Posterior vena cava (tissue), 2 donors: ENCODE results near the gene BABAM1. TPM values are rescaled to one million over a fixed set of nuclear protein-coding genes. Genes with fewer than 3 reads are reported as not detected.

Source experiments
- DNase-seq: peaks from one replicate; pipeline ENCODE4 v3.0.0-alpha.2; 2020; ENCODE audit warnings: low spot score
- intact Hi-C, 2 donors: fragments of 100-400 bp; cut with DNase I; formaldehyde crosslinking; loops; one replicate each; pipeline versions ENCODE4 v1.14.1 to v1.14.2; 2022 to 2023
- long read RNA-seq, 2 donors: library from polyadenylated mRNA; unstranded; transcript quantifications; one replicate each; pipeline ENCODE4 v2.0.0, GENCODE V29; 2020 to 2021
- total RNA-seq, 2 donors: library from RNA; stranded (reverse); fragmentation: NEBNext Ultra II Directional; extraction: Animal tissue kit (Norgen Biotek cat#: 25700); gene quantifications; one replicate each; pipeline ENCODE4 v1.2.1, GENCODE V29; 2021
- donor health status: DM: yes; HTN: yes; CAD: no.
- donor health status: DM: yes; HTN: yes; CAD: no.

The BABAM1 gene
- total RNA-seq, result 10 to 100 TPM; 62.9 to 64.6 TPM
- long read RNA-seq, donor 1, transcript BABAM1-208 (9 exons, 1,470 nt), result major isoform, 18 of 29 reads
- long read RNA-seq, donor 1, partial matches to known transcripts, result 3 of 29 reads
- long read RNA-seq, donor 1, other reads (novel, unspliced or antisense), result 3 of 29 reads
- long read RNA-seq, donor 2, transcript BABAM1-208 (9 exons, 1,470 nt), result major isoform, 168 of 273 reads
- long read RNA-seq, donor 2, transcript BABAM1-213 (9 exons, 1,366 nt), result minor isoform, 11 of 273 reads
- long read RNA-seq, donor 2, transcript BABAM1-201 (9 exons, 1,472 nt), result minor isoform, 51 of 273 reads
- long read RNA-seq, donor 2, partial matches to known transcripts, result 7 of 273 reads
- long read RNA-seq, donor 2, other reads (novel, unspliced or antisense), result 34 of 273 reads

- DNase-seq, result peak; percentile 97
- intact Hi-C loops, result no loop called here
Observed at GRCh38 chr19:17266975-17267788, at the start of gene BABAM1. Gene BABAM1, plus strand, starts transcription at chr19:17267443. Its CDS starts 1,364 bp downstream, at chr19:17268807.

DNA sequence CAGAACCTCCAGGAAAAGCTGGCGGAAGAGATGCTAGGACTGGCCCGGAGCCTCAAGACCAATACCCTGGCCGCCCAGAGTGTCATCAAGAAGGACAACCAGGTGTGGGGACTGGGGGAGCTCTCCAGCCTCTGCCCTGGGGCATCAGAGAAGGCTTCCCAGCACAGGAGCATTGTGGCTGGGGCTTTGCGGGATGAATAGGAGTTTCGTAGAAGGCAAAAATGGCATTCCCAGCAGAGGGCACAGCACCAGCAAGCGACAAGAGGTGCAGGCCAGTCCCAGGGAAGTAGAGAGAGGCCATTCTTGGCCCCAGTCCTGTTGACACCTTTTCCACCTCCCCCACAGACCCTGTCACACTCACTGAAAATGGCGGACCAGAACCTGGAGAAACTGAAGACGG, 48.0 kb upstream of the BABAM1 start:
- DNase-seq, result no peak
- intact Hi-C loops, result no loop called here

GRCh38 chr19:17220207-17220758, 47.0 kb upstream of the BABAM1 start:
- intact Hi-C loops, result loop anchor here in 1 of 2 donors (5.0 kb wide), 1 partner anchor 153 kb away; no protein-coding TSS in a partner anchor
- DNase-seq, result peak; percentile 88

DNA sequence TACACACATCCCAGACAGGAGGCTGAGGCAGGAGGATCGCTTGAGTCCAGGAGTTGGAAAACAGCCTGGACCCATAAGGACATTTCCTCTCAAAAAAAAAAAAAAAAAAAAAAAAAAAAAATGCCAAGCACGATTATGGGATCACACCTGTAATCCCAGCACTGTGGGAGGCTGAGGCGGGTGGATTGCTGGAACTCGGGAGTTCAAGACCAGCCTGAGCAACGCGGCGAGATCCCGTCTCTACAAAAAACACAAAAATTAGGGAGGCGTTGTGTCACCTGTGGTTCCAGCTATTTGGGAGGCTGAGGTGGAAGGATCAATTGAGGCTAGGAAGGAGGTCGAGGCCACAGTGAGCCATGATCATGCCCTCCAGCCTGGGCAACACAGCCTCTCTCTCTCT, 42.2 kb upstream of the BABAM1 start:
- DNase-seq, result no peak
- intact Hi-C loops, result no loop called here

DNA sequence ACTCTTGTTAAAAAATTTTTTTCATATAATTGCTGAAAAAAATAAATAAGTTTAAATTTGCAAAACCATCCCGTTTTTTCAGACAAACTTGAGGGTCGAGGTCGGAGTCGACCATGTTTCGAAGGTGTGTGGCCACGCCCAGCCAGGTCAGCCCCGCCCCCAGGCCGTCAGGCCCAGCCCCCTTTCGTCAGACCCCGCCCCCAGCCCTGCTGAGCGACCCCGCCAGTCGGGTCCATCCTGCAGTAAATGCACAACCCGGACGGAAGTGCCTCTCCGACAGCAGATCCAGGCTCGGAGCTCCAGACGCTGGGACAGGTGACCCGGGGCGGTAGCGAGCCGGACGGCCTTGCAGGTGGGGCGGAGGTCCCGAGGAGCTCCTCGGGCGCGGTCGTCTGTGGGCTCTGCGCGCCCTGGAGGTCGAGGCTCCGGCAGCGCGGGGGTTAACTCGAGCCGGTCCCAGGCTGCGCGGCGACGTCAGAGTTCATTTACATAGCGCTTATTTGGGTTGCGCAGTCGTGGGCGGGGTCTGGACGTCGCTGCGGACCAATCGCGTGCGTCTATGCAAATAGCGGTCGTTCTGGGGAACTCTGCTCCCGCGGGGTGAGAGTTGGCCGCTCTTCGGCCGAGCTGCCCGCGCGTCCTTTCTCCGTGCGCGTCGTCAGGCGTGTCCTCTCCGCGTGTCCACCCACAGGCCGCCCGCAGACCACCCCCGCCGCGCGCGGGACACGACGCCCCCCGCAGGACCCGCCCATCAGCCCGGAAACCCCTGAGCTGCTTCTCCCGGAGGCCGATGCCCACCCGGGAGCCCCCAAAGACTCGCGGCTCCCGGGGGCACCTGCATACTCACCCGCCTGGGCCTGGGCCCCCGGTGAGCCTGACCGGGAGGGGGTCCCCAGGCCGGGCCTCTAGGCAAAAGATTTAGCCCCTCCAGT, 41.0 kb upstream of the BABAM1 start, which contains the start of gene OCEL1:
OCEL1 (plus strand) TSS at position 225 of the 932 bp plus-strand sequence; CDS start at position 247, 22 bp downstream.
- DNase-seq, result peak; percentile 100
- intact Hi-C loops, result no loop called here

GRCh38 chr19:17227798-17228367, 39.4 kb upstream of the BABAM1 start:
- no peak for DNase-seq
- intact Hi-C loops, result no loop called here

GRCh38 chr19:17229890-17230289, 37.4 kb upstream of the BABAM1 start:
- no peak for DNase-seq
- intact Hi-C loops, result no loop called here

- intact Hi-C loops, result no loop called here
- peak; percentile 79 for DNase-seq
Observed at GRCh38 chr19:17232258-17232657, 35.0 kb upstream of the BABAM1 start.

- intact Hi-C loops, result loop anchor here in 1 of 2 donors (1.0 kb wide), 1 partner anchor 23 kb away; no protein-coding TSS in a partner anchor
- DNase-seq, result peak; percentile 87
Observed at GRCh38 chr19:17234911-17235299, 32.3 kb upstream of the BABAM1 start.

DNA sequence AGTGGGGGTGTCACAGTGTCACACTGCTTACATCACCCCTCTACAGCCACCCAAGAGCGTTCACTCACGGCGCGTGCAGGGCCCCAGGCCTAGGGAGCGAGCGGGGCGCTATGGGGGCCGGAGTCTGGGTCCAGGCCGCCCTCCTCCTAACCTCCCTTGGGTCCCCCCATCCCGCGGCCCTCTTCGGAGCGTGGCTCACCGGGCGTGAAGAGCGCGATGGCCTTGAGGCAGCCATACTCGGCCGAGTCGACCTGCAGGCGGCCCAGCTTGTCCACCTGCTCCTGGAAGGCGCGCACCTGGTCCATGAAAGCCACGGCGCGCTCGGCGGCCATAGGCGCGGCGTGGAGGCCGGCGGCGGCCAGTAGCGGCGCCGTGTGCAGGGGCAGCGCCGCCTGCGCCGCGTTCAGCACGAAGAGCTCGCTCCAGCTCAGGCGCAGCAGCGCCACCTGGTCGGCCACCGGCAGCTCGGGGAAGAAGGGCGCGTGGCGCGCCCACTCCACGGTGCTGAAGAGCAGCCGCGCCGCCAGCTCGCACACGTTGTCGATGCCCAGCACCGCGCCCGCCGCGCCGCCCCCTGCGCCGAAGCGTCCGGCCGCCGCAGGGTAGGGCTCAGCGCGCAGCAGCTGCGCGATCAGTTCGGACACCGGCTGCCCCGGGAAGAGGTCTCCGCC, 31.8 kb upstream of the BABAM1 start:
- DNase-seq, result peak; percentile 92
- intact Hi-C loops, result no loop called here

DNA sequence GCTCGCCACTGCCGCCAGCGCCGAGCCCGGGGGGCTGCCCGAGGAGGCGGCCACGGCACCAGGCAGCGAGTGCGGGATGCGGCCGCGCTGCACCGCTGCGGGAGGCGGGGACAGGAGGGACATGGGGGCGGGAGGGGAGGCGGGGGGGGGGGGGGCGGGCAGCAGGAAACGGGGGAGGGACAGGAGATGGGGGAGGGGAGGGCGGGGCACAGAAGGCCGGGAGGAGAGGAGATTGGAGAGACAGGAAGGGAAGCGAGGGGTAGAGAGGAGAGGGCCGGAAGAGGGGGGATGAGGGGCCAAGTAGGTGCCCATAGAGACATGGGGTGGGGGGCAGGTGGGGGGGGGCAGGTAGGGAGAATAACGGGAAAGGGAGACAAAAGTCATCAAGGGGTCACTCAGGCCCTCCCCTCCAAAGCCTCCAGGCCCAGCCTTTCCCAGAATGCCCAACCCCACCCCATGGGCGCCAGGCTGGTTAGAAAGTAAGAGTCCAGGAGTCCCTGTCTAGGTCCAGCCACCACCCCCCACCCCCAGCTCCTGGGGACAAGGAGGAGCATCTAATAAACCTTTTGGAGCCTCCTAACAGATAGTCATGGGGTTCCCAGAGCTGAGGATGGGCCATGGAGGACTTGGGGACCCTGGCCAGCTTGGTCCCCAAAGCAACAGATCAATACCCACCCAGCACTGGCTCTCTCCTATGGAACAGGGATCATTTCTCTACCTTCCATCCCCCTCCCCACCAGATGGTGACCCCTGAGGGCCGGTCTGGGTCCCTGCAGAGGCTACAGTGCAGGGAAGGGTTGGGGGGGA, 31.1 kb upstream of the BABAM1 start:
- intact Hi-C loops, result no loop called here
- DNase-seq, result no peak

DNA sequence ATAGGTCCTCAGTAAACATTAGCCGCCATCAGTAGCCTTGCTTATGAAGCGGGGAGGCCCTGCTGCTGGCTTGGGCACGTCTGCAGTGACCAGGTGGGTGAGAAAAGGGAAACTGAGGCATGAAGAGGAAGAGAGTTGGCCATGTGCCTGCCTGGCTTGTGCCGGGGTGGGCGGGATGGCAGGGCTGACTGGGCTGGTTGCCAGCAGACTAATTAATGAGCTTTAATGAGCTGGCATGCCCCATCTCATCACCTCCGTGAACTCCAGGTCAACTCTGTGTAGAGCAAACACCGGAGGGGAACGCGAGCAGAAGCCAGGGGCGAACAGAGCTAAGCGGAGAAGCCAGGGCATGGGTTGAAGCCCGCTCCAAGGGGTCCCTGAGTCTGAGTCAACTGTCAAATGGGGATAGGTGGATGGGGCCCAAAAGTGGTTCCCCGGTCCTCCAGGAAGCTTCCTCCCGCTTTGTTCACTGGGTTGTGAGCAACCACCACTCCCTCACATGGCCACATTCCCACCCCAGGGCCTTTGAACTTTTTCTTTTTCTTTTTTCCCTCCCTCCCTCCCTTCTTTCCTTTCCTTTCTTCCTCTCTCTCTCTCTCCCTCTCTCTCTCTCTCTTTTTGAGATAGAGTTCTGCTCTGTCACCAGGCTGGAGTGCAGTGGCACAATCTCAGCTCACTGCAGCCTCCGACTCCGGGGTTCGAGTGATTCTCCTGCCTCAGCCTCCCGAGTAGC, 30.3 kb upstream of the BABAM1 start:
- intact Hi-C loops, result no loop called here
- no peak for DNase-seq

GRCh38 chr19:17237747-17238706, 29.2 kb upstream of the BABAM1 start:
- intact Hi-C loops, result no loop called here
- DNase-seq, result no peak

GRCh38 chr19:17240062-17240752, 27.0 kb upstream of the BABAM1 start:
- intact Hi-C loops, result no loop called here
- DNase-seq, result peak; percentile 75

DNA sequence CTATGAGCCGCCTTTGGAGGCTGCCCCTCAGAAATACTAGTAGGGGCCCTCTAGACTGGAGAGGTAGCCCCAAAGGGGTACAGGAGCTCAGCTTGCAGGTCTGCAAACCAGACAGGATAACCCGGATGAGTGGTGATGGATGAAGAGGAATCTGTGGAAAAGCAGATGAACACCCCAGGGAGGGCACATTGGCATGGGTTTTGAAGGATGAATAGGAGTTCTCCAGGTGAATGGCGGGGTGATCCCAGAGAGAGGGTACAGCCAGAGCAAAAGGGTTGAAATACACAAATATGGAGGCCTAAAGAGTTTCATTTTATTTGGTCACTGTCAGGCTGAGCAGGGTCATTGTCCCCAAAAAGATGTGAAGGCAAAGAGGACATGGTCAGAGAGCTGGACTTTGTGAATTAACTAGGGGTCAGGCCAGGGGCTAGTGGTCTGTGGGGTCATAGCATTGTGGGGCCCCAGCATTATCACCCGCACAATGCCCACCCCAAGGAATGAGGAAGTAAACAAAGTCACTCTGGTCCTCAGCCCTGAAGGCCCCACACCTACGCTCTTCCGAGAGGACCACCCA, 26.3 kb upstream of the BABAM1 start:
- intact Hi-C loops, result no loop called here
- no peak for DNase-seq
